Fibroblast of pulmonary artery (primary cell): ENCODE measurements around the gene MYOD1.
A peak's percentile ranks its signal among the peaks of the same experiment; 100 is the strongest.

Source experiments
- DNase-seq: peaks from one replicate; pipeline ENCODE4 v3.0.0-alpha.2; 2010; ENCODE audit warnings: low read depth
- H3K4me3 ChIP-seq: replicated peaks from 2 replicates; pipeline ENCODE4 v1.5.1; 2011; ENCODE audit warnings: low read depth, mild to moderate bottlenecking, control low read depth, low read length, moderate library complexity
- CTCF ChIP-seq: IDR thresholded peaks from 2 replicates; pipeline ENCODE4 v1.5.1; 2011; ENCODE audit warnings: mild to moderate bottlenecking, control low read depth, low read length, inconsistent platforms; ENCODE audit errors: missing control alignments

The MYOD1 gene

GRCh38 chr11:17719028-17719937, at the start of gene MYOD1:
MYOD1 (plus strand) TSS chr11:17719571; CDS start chr11:17719783, 212 bp downstream.
- no peak for TF ChIP-seq CTCF

GRCh38 chr11:17672469-17672868, 46.9 kb upstream of the MYOD1 start:
- DNase-seq = no peak
- TF ChIP-seq CTCF = no peak
- H3K4me3 ChIP-seq = no peak overlapping the region

More at GRCh38 chr11:17719028-17719937, at the start of gene MYOD1:
- DNase-seq = no peak
- no peak within 1 kb of the TSS for H3K4me3 ChIP-seq

- TF ChIP-seq CTCF = no peak
- no peak for DNase-seq
- H3K4me3 ChIP-seq = no peak overlapping the region
These were observed 45.4 kb upstream of the MYOD1 start for GRCh38 chr11:17673951-17674350.

- TF ChIP-seq CTCF = no peak
- DNase-seq = no peak
- H3K4me3 ChIP-seq = no peak overlapping the region
These were observed 36.5 kb upstream of the MYOD1 start for GRCh38 chr11:17682848-17683247.

- no peak for TF ChIP-seq CTCF
- no peak overlapping the region for H3K4me3 ChIP-seq
- DNase-seq = peak; percentile 48
These were observed 35.8 kb upstream of the MYOD1 start for GRCh38 chr11:17683377-17684161.

GRCh38 chr11:17684550-17684949, 34.8 kb upstream of the MYOD1 start:
- TF ChIP-seq CTCF = no peak
- DNase-seq = no peak
- no peak overlapping the region for H3K4me3 ChIP-seq
